Posterior vena cava (tissue), 2 donors: Measurements from ENCODE around the gene SRD5A2. TPM values are rescaled to one million over a fixed set of nuclear protein-coding genes. Genes with fewer than 3 reads are reported as not detected.

ENCODE experiments used
- DNase-seq: peaks from one replicate; pipeline ENCODE4 v3.0.0-alpha.2; 2020; ENCODE audit warnings: low spot score
- intact Hi-C, 2 donors: fragments of 100-400 bp; cut with DNase I; formaldehyde crosslinking; loops; one replicate each; pipeline versions ENCODE4 v1.14.1 to v1.14.2; 2022 to 2023
- total RNA-seq, 2 donors: library from RNA; stranded (reverse); fragmentation: NEBNext Ultra II Directional; extraction: Animal tissue kit (Norgen Biotek cat#: 25700); gene quantifications; one replicate each; pipeline ENCODE4 v1.2.1, GENCODE V29; 2021
- donor health status: DM: yes; HTN: yes; CAD: no.
- donor health status: DM: yes; HTN: yes; CAD: no.

SRD5A2 gene
- total RNA-seq, 2 donors from 2014 or later: not detected

- DNase-seq: no peak
- intact Hi-C loops: no loop called here
Measured at GRCh38 chr2:31476511-31477180, 104.1 kb downstream of the SRD5A2 start.

GRCh38 chr2:31475692-31476091 lies 105.0 kb downstream of the SRD5A2 start:
- intact Hi-C loops: no loop called here
- DNase-seq: no peak

- no peak for DNase-seq
- intact Hi-C loops: no loop called here
Measured at GRCh38 chr2:31474296-31474695, 106.4 kb downstream of the SRD5A2 start.

Other genes starting within 250 kb of the SRD5A2 start
- not detected for gene XDH, start 166.2 kb downstream of the SRD5A2 start, total RNA-seq